ENCODE data around the gene LPA. TPM values are rescaled to one million over a fixed set of nuclear protein-coding genes. Genes with fewer than 3 reads are reported as not detected.

The LPA gene
- total and polyA plus RNA-seq, 2 of the 13 experiments (the other 11 are each of a cell fraction or from before 2014, with no cell fraction given), result not detected

GRCh38 chr6:160692369-160692959, 28.4 kb upstream of the LPA start (continued):
- TF ChIP-seq FOSL1 (CRISPR knock-in tag; IDR thresholded peaks at IDR 0.05; ENCODE audit: borderline replicate concordance), result no peak
- no peak for TF ChIP-seq FLYWCH1 (CRISPR knock-in tag; IDR thresholded peaks at IDR 0.05)
- no peak for TF ChIP-seq ATF6 (CRISPR knock-in tag; conservative IDR thresholded peaks at IDR 0.05)
- TF ChIP-seq PCBP2 (optimal IDR thresholded peaks at IDR 0.05; ENCODE audit: low read depth, low read length, poor library complexity, severe bottlenecking), result no peak
- TF ChIP-seq PHF20 (CRISPR knock-in tag; IDR thresholded peaks at IDR 0.05), result no peak
- no peak for TF ChIP-seq SP4 (CRISPR knock-in tag; IDR thresholded peaks at IDR 0.05)
- no peak for TF ChIP-seq FOXK2 (IDR thresholded peaks at IDR 0.05)
- TF ChIP-seq ZMYM3 (CRISPR knock-in tag; IDR thresholded peaks at IDR 0.05), result no peak; the same call in 1 of the 2 replicates
- no peak for TF ChIP-seq PAX8 (CRISPR knock-in tag; IDR thresholded peaks at IDR 0.05; ENCODE audit: borderline replicate concordance)
- no peak for TF ChIP-seq ETV5 (CRISPR knock-in tag; IDR thresholded peaks at IDR 0.05; ENCODE audit: borderline replicate concordance)
- no peak for TF ChIP-seq MYPOP (CRISPR knock-in tag; IDR thresholded peaks at IDR 0.05)
- TF ChIP-seq KMT2B (CRISPR knock-in tag; IDR thresholded peaks at IDR 0.05), result no peak
- no peak for TF ChIP-seq ZNF407 (CRISPR knock-in tag; IDR thresholded peaks at IDR 0.05; ENCODE audit: not compliant biosample characterization)
- TF ChIP-seq ZZZ3 (CRISPR knock-in tag; IDR thresholded peaks at IDR 0.05; ENCODE audit: borderline replicate concordance), result no peak
- no peak for TF ChIP-seq ZNF275 (CRISPR knock-in tag; IDR thresholded peaks at IDR 0.05; ENCODE audit: borderline replicate concordance)
- TF ChIP-seq CEBPG (CRISPR knock-in tag; IDR thresholded peaks at IDR 0.05), result peak; percentile 25; the same call in 1 of the 2 replicates
- no peak for TF ChIP-seq RXRA (CRISPR knock-in tag; IDR thresholded peaks at IDR 0.05)
- no peak for TF ChIP-seq FOXM1 (CRISPR knock-in tag; IDR thresholded peaks at IDR 0.05)
- no peak for TF ChIP-seq KDM2A (CRISPR knock-in tag; IDR thresholded peaks at IDR 0.05; ENCODE audit: borderline replicate concordance, low read depth)
